AG09309 (cell line): ENCODE measurements around the gene TFF1.

Experiments used
- DNase-seq: peaks from one replicate; pipeline ENCODE4 v3.0.0-alpha.2; 2010; ENCODE audit warnings: low read depth
- H3K4me3 ChIP-seq: 2 replicates; pipeline ENCODE4 v1.5.1; 2011; ENCODE audit warnings: mild to moderate bottlenecking, low read depth, low read length, moderate library complexity; ENCODE audit not compliant: control insufficient read depth
- TF ChIP-seq, protein P1 (sequence below): IDR thresholded peaks from 2 replicates; pipeline ENCODE4 v1.5.1; 2011; ENCODE audit warnings: mild to moderate bottlenecking, low read depth, low read length, inconsistent platforms; ENCODE audit not compliant: insufficient read depth, control insufficient read depth; ENCODE audit errors: missing control alignments

Gene TFF1

DNA sequence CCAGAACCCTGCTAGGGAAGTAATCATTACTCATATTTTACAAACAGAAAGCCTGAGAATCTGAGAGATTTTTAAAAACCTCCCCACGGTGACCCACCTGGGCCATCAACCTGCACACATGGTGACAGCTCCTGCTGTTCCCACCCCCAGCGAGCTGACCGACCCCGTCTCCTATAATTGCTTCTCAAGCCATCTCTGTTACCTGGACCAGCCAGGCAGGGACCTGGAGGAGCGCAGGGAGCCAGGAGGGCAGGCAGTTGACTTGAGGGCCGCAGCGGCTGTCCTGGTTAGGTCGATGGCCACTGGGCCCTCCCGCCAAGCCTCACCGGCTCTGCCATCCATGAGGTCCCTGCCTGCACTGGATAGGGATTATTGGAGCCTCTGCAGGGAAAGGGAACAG is 23.2 kb downstream of the TFF1 start:
- H3K4me3 ChIP-seq, result no peak overlapping the region
- TF ChIP-seq, protein P1, sequence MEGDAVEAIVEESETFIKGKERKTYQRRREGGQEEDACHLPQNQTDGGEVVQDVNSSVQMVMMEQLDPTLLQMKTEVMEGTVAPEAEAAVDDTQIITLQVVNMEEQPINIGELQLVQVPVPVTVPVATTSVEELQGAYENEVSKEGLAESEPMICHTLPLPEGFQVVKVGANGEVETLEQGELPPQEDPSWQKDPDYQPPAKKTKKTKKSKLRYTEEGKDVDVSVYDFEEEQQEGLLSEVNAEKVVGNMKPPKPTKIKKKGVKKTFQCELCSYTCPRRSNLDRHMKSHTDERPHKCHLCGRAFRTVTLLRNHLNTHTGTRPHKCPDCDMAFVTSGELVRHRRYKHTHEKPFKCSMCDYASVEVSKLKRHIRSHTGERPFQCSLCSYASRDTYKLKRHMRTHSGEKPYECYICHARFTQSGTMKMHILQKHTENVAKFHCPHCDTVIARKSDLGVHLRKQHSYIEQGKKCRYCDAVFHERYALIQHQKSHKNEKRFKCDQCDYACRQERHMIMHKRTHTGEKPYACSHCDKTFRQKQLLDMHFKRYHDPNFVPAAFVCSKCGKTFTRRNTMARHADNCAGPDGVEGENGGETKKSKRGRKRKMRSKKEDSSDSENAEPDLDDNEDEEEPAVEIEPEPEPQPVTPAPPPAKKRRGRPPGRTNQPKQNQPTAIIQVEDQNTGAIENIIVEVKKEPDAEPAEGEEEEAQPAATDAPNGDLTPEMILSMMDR, result no peak
- DNase-seq, result no peak

DNA sequence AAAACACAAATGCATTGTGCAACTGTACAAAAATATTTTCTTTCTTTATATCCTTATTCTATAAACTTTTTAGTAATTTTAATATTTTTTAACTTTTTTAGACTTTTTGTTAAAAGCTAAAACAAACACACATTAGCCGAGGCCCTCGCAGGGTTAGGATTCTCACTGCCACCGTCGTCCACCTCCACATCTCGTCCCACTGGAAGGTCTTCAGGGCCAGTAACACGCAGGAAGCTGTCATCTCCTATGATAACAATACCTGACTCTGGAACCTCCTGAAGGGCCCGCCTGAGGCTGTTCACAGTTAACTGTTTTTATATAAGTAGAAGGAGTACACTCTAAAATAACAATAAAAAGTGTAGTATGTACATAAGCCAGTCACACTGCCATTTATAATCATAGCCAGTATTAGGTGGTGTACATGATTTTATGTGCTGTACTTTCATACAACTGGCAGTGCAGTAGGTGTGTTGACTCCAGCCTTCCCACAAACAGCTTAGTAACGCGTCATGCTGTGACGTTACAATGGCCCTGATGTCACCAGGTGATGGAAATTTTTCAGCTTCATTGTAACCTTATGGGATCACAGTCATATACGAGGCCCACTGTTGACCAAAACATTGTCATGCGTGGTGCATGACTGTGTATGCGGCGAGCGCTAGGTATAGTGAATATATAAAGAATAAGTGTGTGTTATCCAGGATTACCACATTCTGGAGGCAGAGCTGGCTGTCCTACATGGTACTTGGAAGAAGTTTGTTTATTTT is 24.4 kb downstream of the TFF1 start:
- H3K4me3 ChIP-seq, result no peak overlapping the region
- DNase-seq, result no peak
- TF ChIP-seq, protein P1, result no peak

DNA sequence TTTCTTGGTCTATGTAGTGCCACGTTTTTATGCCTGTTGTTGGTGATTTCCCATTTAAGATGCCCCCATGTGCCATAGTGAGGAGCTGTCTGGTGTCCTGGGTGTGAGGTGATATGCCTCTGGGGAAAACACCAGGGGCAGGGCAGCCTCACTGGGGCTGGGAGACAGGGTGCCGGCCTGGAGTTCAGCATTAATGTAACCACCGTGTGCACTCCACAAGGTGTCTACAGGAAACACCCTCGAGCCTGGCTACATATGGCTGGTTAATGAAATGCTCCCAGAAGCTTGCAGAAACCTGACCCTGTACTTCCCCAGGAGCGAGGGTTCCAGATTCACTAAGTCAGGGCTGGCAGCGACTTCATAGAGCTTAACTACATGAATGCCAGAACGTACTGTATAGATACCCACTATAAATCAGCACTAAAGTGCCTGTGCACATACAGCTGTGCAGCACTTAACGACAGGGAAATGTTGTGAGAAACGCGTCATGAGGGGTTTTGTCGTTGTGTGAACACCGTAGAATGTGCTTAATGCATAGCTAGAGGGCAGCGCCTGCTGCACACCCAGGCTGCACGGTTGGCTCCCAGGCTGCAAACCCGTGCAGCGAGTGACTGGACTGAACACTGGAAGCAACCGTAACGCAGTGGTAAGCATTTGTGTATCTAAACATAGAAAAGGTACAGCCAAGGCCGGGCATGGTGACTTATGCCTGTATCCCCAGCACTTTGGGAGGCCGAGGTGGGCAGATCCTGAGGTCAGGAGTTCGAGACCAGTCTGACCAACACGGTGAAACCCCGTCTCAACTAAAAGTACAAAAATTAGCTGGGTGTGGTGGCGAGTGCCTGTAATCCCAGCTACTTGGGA is 25.9 kb downstream of the TFF1 start:
- TF ChIP-seq, protein P1, result no peak

DNA sequence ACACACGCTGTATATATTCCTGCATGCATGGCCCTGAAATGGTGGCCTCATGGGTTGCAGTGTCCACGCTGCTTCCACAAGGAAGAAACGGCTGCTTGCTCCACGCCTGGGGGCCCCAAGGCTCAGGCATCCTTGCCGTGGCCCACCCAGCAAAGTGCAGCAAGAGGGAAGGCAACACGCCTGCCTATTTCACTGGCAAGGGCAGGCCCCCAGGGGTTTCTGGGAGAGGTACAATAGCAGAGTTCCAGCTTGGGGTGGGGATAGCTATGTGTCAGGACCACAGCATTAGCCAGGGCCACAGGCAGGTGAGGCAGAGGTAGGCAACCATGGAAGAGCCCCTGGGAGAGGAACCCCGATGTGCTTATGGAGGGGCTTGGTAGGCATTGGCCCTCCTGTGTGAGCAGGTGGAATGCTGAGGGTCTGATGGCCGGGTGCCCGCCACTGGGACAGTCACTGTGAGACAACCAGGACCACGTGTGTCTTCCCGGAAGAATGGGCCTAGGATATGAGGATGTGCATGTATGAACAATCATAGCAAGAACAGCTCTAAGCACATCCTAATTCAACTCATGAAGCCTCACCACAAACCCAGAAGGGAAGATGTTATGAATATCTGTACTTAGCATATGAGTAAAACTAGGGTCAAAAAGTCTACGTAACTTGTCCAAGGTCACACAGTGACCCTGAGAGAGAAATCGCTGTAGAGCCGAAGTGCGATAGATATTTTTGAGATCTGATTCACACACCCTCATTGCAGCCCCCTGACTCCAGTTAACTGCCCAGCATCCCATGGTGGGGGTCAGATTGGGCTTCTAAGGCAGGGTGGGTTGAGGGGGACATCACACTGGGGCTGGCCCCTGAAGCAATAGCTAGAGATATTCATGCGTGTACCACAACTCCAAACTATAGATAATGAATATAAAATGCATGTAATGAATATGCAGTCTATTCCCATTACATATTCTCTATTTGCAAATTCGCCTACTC is 27.3 kb downstream of the TFF1 start:
- no peak for DNase-seq
- H3K4me3 ChIP-seq, result no peak overlapping the region
- TF ChIP-seq, protein P1, result no peak

More for the DNA sequence above, 25.9 kb downstream of the TFF1 start:
- H3K4me3 ChIP-seq, result no peak overlapping the region
- no peak for DNase-seq

DNA sequence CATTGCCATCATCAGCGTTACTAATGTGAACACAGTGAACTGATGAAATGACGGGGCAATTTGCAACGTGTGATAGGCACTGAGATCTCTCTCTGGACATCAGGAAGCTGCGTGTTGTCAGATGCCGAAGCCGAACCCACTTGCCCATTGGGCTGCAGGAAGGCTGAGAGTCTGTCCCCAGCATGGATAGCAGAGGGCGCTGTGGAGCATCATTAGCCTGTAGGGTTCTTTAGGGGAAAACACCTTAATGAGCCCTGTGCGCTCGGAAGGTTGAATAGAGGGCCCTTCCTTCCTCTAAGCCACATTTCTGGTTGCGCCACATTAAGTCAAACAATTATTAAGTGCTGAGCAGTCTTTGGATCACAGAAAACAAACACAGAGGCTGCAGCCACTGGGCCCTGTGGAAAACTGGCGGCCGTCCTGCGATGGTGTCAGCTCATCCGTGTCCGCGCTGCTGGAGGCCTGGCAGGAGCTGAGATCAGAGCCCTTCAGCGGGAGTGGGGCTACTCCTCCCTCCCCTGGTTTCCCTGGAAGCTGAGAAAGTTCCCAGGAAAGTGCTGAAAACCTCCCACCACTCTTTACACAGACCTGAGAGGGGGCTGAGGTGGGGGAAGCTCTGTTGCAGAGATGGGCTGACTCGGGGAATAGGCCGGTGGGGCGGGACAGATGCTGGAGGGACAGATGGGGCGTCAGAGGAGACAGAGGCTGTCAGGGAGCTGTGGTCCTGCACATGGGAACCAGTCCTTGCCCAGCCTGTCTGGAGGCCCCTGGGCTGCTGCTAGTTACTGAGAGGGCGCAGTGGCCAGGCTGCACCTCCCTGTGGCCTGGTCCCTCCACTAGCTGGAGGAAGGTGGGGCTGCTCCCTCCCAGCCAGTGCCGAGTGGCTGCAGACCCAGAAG is 28.3 kb downstream of the TFF1 start:
- no peak overlapping the region for H3K4me3 ChIP-seq
- DNase-seq, result no peak
- TF ChIP-seq, protein P1, result peak; percentile 48
